ENCODE data around the gene ZNF761.

DNA sequence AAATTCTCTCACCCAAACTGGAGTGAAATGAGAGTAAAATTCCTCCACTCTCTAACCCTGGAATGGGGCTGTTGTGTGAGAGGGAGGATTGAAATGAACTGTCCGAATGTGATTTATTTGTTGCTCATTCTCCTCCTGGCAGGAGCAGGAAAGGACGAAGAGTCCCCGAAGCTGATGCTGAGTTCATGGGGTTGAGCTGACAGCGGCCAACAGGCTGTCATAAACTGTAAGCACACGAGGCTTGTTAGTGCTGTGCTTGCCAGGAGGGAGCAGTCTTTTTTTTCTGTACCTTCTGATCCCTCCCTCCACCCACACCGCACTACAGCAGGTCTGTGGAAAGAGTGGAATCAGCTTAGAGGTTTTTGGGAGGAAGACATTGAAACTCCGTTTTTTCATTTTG, 73.1 kb downstream of the ZNF761 start:
- TF ChIP-seq, protein P1, sequence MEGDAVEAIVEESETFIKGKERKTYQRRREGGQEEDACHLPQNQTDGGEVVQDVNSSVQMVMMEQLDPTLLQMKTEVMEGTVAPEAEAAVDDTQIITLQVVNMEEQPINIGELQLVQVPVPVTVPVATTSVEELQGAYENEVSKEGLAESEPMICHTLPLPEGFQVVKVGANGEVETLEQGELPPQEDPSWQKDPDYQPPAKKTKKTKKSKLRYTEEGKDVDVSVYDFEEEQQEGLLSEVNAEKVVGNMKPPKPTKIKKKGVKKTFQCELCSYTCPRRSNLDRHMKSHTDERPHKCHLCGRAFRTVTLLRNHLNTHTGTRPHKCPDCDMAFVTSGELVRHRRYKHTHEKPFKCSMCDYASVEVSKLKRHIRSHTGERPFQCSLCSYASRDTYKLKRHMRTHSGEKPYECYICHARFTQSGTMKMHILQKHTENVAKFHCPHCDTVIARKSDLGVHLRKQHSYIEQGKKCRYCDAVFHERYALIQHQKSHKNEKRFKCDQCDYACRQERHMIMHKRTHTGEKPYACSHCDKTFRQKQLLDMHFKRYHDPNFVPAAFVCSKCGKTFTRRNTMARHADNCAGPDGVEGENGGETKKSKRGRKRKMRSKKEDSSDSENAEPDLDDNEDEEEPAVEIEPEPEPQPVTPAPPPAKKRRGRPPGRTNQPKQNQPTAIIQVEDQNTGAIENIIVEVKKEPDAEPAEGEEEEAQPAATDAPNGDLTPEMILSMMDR (conservative IDR thresholded peaks at IDR 0.05 in 1 of 2, IDR thresholded peaks at IDR 0.05 in 1 of 2; ENCODE audit: low read depth in 1 of 2, low read length in 2 of 2), result no peak
- no peak for TF ChIP-seq EZH2 (IDR thresholded peaks at IDR 0.05; ENCODE audit: low read length, missing control alignments)
